ENCODE data around the gene CEP128.

GRCh38 chr14:80781972-80782367 is 159.6 kb downstream of the CEP128 start:
- no peak for TF ChIP-seq GATA2 (IDR thresholded peaks at IDR 0.05; ENCODE audit: low read depth, low read length)
- TF ChIP-seq GATA3 (IDR thresholded peaks at IDR 0.05; ENCODE audit: low read depth, low read length) = no peak

All from SH-SY5Y (cell line).